Measurements from ENCODE around the gene CCDC86.

CCDC86 gene

GRCh38 chr11:60887556-60887955, 45.6 kb downstream of the CCDC86 start:
- no peak overlapping the region for H3K4me3 ChIP-seq (ENCODE audit: low read depth, low read length)
- peak; percentile 52 for TF ChIP-seq CTCF (IDR thresholded peaks at IDR 0.05; ENCODE audit: insufficient read depth, low read depth, low read length, missing control alignments)
- peak; percentile 54 for DNase-seq (ENCODE audit: low read depth)

GRCh38 chr11:60889869-60890311, 48.0 kb downstream of the CCDC86 start:
- no peak overlapping the region for H3K4me3 ChIP-seq (ENCODE audit: low read depth, low read length)
- DNase-seq (ENCODE audit: low read depth): no peak
- TF ChIP-seq CTCF (IDR thresholded peaks at IDR 0.05; ENCODE audit: insufficient read depth, low read depth, low read length, missing control alignments): no peak

GRCh38 chr11:60890696-60891095, 48.8 kb downstream of the CCDC86 start:
- TF ChIP-seq CTCF (IDR thresholded peaks at IDR 0.05; ENCODE audit: insufficient read depth, low read depth, low read length, missing control alignments): no peak
- H3K4me3 ChIP-seq (ENCODE audit: low read depth, low read length): no peak overlapping the region
- DNase-seq (ENCODE audit: low read depth): no peak

GRCh38 chr11:60891103-60891741, 49.3 kb downstream of the CCDC86 start:
- no peak overlapping the region for H3K4me3 ChIP-seq (ENCODE audit: low read depth, low read length)
- TF ChIP-seq CTCF (IDR thresholded peaks at IDR 0.05; ENCODE audit: insufficient read depth, low read depth, low read length, missing control alignments): no peak
- DNase-seq (ENCODE audit: low read depth): no peak

GRCh38 chr11:60895687-60896086, 53.8 kb downstream of the CCDC86 start:
- no peak for TF ChIP-seq CTCF (IDR thresholded peaks at IDR 0.05; ENCODE audit: insufficient read depth, low read depth, low read length, missing control alignments)
- H3K4me3 ChIP-seq (ENCODE audit: low read depth, low read length): no peak overlapping the region
- DNase-seq (ENCODE audit: low read depth): no peak

- no peak for DNase-seq (ENCODE audit: low read depth)
- no peak for TF ChIP-seq CTCF (IDR thresholded peaks at IDR 0.05; ENCODE audit: insufficient read depth, low read depth, low read length, missing control alignments)
- H3K4me3 ChIP-seq (ENCODE audit: low read depth, low read length): no peak overlapping the region
Observed at GRCh38 chr11:60897496-60897895, 55.6 kb downstream of the CCDC86 start.

All from GM12865 (cell line).